H1 (cell line): Measurements from ENCODE around the gene SLC15A2. TPM values are rescaled to one million over a fixed set of nuclear protein-coding genes. Genes with fewer than 3 reads are reported as not detected.
A peak's percentile ranks its signal among the peaks of the same experiment; 100 is the strongest.

ENCODE experiments used
- CTCF ChIA-PET: fragments of 300-600 bp; sonication (Branson Sonifier 250); formaldehyde crosslinking; loops from one replicate; lab custom pipeline; 2021; ENCODE audit not compliant: partially characterized antibody; lab: Charles Lee
- POLR2A ChIA-PET: fragments of 300-600 bp; sonication (Branson Sonifier 250); formaldehyde crosslinking; loops from one replicate; lab custom pipeline; 2021; ENCODE audit warnings: inconsistent platforms; ENCODE audit not compliant: partially characterized antibody; lab: Charles Lee
- DNase-seq, 2 experiments: peaks; one replicate each; pipeline versions ENCODE4 v3.0.0 to v3.0.0-alpha.2; 2010 to 2022; ENCODE audit warnings: low spot score in 2 of 2, low read depth in 1 of 2, mixed read lengths in 1 of 2
- FAIRE-seq: peaks from 2 replicates; lab custom pipeline; 2011; peaks lifted over from hg19 to GRCh38; lab: Jason Lieb, UNC
- H2AFZ ChIP-seq: 2 replicates; pipeline ENCODE4 v1.8.1; 2012; ENCODE audit warnings: low read length, inconsistent platforms
- H2AK5ac ChIP-seq: 2 replicates; pipeline ENCODE4 v1.6.1; 2013; ENCODE audit warnings: low read depth, low read length
- H2BK120ac ChIP-seq: replicated peaks from 2 replicates; pipeline ENCODE3; 2013; ENCODE audit warnings: low read depth, low read length, inconsistent platforms
- H2BK12ac ChIP-seq: 2 replicates; pipeline ENCODE4 v1.6.1; 2013; ENCODE audit warnings: low read depth, low read length
- H2BK15ac ChIP-seq: 2 replicates; pipeline ENCODE4 v1.6.1; 2013; ENCODE audit warnings: low read length
- H2BK20ac ChIP-seq: 2 replicates; pipeline ENCODE4 v1.6.1; 2013; ENCODE audit warnings: low read length
- H2BK5ac ChIP-seq: 2 replicates; pipeline ENCODE4 v1.6.1; 2013; ENCODE audit warnings: low read depth, low read length
- H3K14ac ChIP-seq: 2 replicates; pipeline ENCODE4 v1.6.1; 2013; ENCODE audit warnings: inconsistent platforms; ENCODE audit not compliant: insufficient read length
- H3K18ac ChIP-seq: 2 replicates; pipeline ENCODE4 v1.6.1; 2013; ENCODE audit warnings: low read length; ENCODE audit errors: extremely low read depth
- H3K23ac ChIP-seq: 2 replicates; pipeline ENCODE4 v1.6.1; 2013; ENCODE audit warnings: inconsistent platforms; ENCODE audit not compliant: insufficient read length
- H3K23me2 ChIP-seq: 2 replicates; pipeline ENCODE4 v1.6.1; 2013; ENCODE audit warnings: low read depth, low read length
- H3K27ac ChIP-seq: 2 replicates; pipeline ENCODE4 v1.6.1; 2011; ENCODE audit warnings: low read depth, low read length, inconsistent platforms
- H3K27me3 ChIP-seq, 4 experiments: replicated peaks in 1 of 4; 1 replicate in 1 of 4; 2 replicates in 3 of 4; pipeline versions ENCODE4 v1.6.1 to v1.8.1; 2011 to 2013; ENCODE audit warnings: low read length in 3 of 4, mild to moderate bottlenecking in 3 of 4, inconsistent platforms in 2 of 4, mixed read lengths in 2 of 4, moderate library complexity in 1 of 4; ENCODE audit not compliant: control insufficient read depth in 3 of 4, insufficient read depth in 3 of 4; ENCODE audit errors: extremely low read depth in 1 of 4
- H3K36me3 ChIP-seq, 4 experiments: 2 replicates each; pipeline versions ENCODE4 v1.6.1 to v1.8.1; 2011 to 2013; ENCODE audit warnings: mild to moderate bottlenecking in 4 of 4, low read length in 3 of 4, moderate library complexity in 2 of 4, control low read depth in 1 of 4, inconsistent platforms in 1 of 4; ENCODE audit not compliant: insufficient read depth in 4 of 4, control insufficient read depth in 2 of 4
- H3K4ac ChIP-seq: replicated peaks from 2 replicates; pipeline ENCODE3; 2013; ENCODE audit warnings: low read length, low read depth, mixed read lengths, inconsistent platforms; ENCODE audit not compliant: insufficient read length
- H3K4me1 ChIP-seq, 4 experiments: replicated peaks in 1 of 4; 1 replicate in 1 of 4; 2 replicates in 3 of 4; pipeline versions ENCODE4 v1.6.1 to v1.8.1; 2011 to 2013; ENCODE audit warnings: low read length in 3 of 4, inconsistent platforms in 2 of 4, mixed read lengths in 1 of 4; ENCODE audit not compliant: insufficient read depth in 4 of 4, control insufficient read depth in 3 of 4
- H3K4me2 ChIP-seq, 2 experiments: 2 replicates each; pipeline versions ENCODE4 v1.6.1 to v1.8.1; 2011 to 2013; ENCODE audit warnings: low read depth in 2 of 2, low read length in 2 of 2, control low read depth in 1 of 2, inconsistent platforms in 1 of 2, mild to moderate bottlenecking in 1 of 2; ENCODE audit not compliant: insufficient read depth in 1 of 2
- H3K4me3 ChIP-seq, 4 experiments: fragments of 200-600, 300-600 bp in 1 of 4; sonication (generic), shearing (Covaris generic), sonication (Bioruptor Twin) in 1 of 4; 2 replicates each; pipeline versions ENCODE4 v1.5.1 to v1.8.1; 2011 to 2016; ENCODE audit warnings: low read length in 4 of 4, low read depth in 3 of 4, control low read depth in 2 of 4, inconsistent platforms in 2 of 4, mild to moderate bottlenecking in 2 of 4, mixed read lengths in 1 of 4, moderate library complexity in 1 of 4; ENCODE audit not compliant: insufficient read depth in 2 of 4; ENCODE audit errors: extremely low read depth in 1 of 4
- H3K56ac ChIP-seq: replicated peaks from 2 replicates; pipeline ENCODE3; 2013; ENCODE audit warnings: low read depth, mild to moderate bottlenecking, mixed read lengths, low read length, inconsistent platforms; ENCODE audit not compliant: insufficient read length
- H3K79me1 ChIP-seq: 2 replicates; pipeline ENCODE4 v1.6.1; 2013; ENCODE audit warnings: low read depth, low read length, control low read depth
- H3K79me2 ChIP-seq, 2 experiments: 2 replicates each; pipeline versions ENCODE4 v1.6.1 to v1.8.1; 2012 to 2013; ENCODE audit warnings: low read length in 2 of 2, mild to moderate bottlenecking in 2 of 2, inconsistent platforms in 1 of 2; ENCODE audit not compliant: insufficient read depth in 2 of 2, control insufficient read depth in 1 of 2
- H3K9ac ChIP-seq, 4 experiments: replicated peaks in 1 of 4; 1 replicate in 1 of 4; 2 replicates in 3 of 4; pipeline versions ENCODE4 v1.6.1 to v1.8.1; 2011 to 2013; ENCODE audit warnings: low read depth in 3 of 4, low read length in 3 of 4, control low read depth in 2 of 4, mild to moderate bottlenecking in 2 of 4, moderate library complexity in 2 of 4, inconsistent platforms in 1 of 4; ENCODE audit errors: extremely low read depth in 1 of 4
- H3K9me3 ChIP-seq, 2 experiments: 2 replicates each; pipeline versions ENCODE4 v1.6.1 to v1.8.1; 2012 to 2013; ENCODE audit warnings: mild to moderate bottlenecking in 2 of 2, moderate library complexity in 2 of 2, control low read depth in 1 of 2, inconsistent platforms in 1 of 2, low read depth in 1 of 2, low read length in 1 of 2, mixed read lengths in 1 of 2; ENCODE audit not compliant: insufficient read depth in 2 of 2
- H4K20me1 ChIP-seq, 2 experiments: replicated peaks in 1 of 2; 2 replicates each; pipeline versions ENCODE3 to v1.8.1; 2011 to 2013; ENCODE audit warnings: inconsistent platforms in 2 of 2, low read length in 2 of 2, mild to moderate bottlenecking in 1 of 2; ENCODE audit not compliant: insufficient read depth in 2 of 2, control insufficient read depth in 1 of 2
- H4K5ac ChIP-seq: 2 replicates; pipeline ENCODE4 v1.6.1; 2013; ENCODE audit warnings: low read length, low read depth, mixed read lengths, inconsistent platforms; ENCODE audit not compliant: insufficient read length
- H4K8ac ChIP-seq: 2 replicates; pipeline ENCODE4 v1.8.0; 2013; ENCODE audit warnings: mild to moderate bottlenecking, moderate library complexity, low read length, inconsistent platforms; ENCODE audit not compliant: insufficient read depth; ENCODE audit errors: extremely low read depth
- H4K91ac ChIP-seq: replicated peaks from 2 replicates; pipeline ENCODE3; 2013; ENCODE audit warnings: low read length, mixed read lengths, inconsistent platforms; ENCODE audit not compliant: insufficient read length
- CEBPB ChIP-seq: IDR thresholded peaks from 2 replicates; pipeline ENCODE4 v1.6.1; 2012; ENCODE audit warnings: low read depth, low read length
- E2F6 ChIP-seq: IDR thresholded peaks from 2 replicates; pipeline ENCODE4 v1.6.1; 2012; ENCODE audit warnings: inconsistent platforms
- WGBS, 2 experiments: shearing (Covaris generic) in 1 of 2; methylation state at CpG; one replicate each; pipeline versions ENCODE4 v1.1.6 to v1.1.7; 2013 to 2015; ENCODE audit warnings: low lambda C conversion rate in 2 of 2, mixed read lengths in 2 of 2, inconsistent platforms in 1 of 2, low coverage in 1 of 2, missing lambda C conversion rate in 1 of 2; ENCODE audit not compliant: insufficient replicate concordance in 2 of 2, insufficient coverage in 1 of 2, insufficient read length in 1 of 2; ENCODE audit errors: extremely low coverage in 1 of 2, missing lambda C conversion rate in 1 of 2; 5-methylcytosine and 5-hydroxymethylcytosine counted together
- polyA plus RNA-seq, 7 experiments: library from polyadenylated mRNA; depleted of rRNA in 3 of 7; stranded (reverse) in 5 of 7; unstranded in 2 of 7; fragments of >200 nt in 5 of 7; fragments of 200-250 nt in 2 of 7; gene quantifications; 1 replicate in 5 of 7; 2 replicates in 1 of 7; 4 replicates in 1 of 7; pipeline versions ENCODE4 v1.2.1 to v1.2.3, GENCODE V29; 2011 to 2013; ENCODE audit warnings: missing spikeins in 2 of 7, mixed read lengths in 2 of 7
- total RNA-seq: library from RNA; stranded (reverse); fragmentation: NEBNext Ultra II Directional; extraction: Animal tissue kit (Norgen Biotek cat#: 25700); gene quantifications from 2 replicates; pipeline ENCODE4 v1.2.1, GENCODE V29; 2021

Gene SLC15A2
- total and polyA plus RNA-seq, 2 of the 8 experiments (the other 6 are each of a cell fraction or from before 2014, with no cell fraction given): 2.0 to 3.6 TPM

- H3K9ac ChIP-seq: no peak overlapping the region
- FAIRE-seq: no peak
- H2BK120ac ChIP-seq: peak overlapping the region; percentile 31
- peak overlapping the region; percentile 65 to 80 for H3K4me2 ChIP-seq
- no peak overlapping the region for H3K14ac ChIP-seq
- no peak overlapping the region for H2BK15ac ChIP-seq
- TF ChIP-seq E2F6 (no peak), CEBPB (peak; percentile 89)
- no peaks in the 10 kb centered on the region; a peak in 1 of 8 replicates for H3K36me3 ChIP-seq
- H3K4me3 ChIP-seq: peak overlapping the region in 2 of 4 experiments; percentile 18 to 48; a peak in 2 of 8 replicates
- H4K91ac ChIP-seq: no peak overlapping the region
- no peak overlapping the region for H3K23ac ChIP-seq
- no peak overlapping the region for H2BK20ac ChIP-seq
- no peaks in the 10 kb centered on the region for H3K79me2 ChIP-seq
- no peak overlapping the region for H2BK12ac ChIP-seq
- H3K4ac ChIP-seq: no peak overlapping the region
- no peaks in the 10 kb centered on the region for H4K20me1 ChIP-seq
- no peaks in the 10 kb centered on the region for H3K23me2 ChIP-seq
- DNase-seq: no peak
- H4K5ac ChIP-seq: peak overlapping the region; percentile 42
- H3K56ac ChIP-seq: no peak overlapping the region
- peak overlapping the region; percentile 81; the same call in 1 of the 2 replicates for H3K27ac ChIP-seq
- H3K4me1 ChIP-seq: peaks cover 0 to 16% (median 8%) of the 10 kb centered on the region in 4 experiments; a peak in 5 of 7 replicates
- CTCF ChIA-PET: interaction anchor here (1.0 to 2.7 kb wide), 6 partner anchors 21 to 101 kb away, joined by 3 to 17 read pairs (median 4); no protein-coding TSS in a partner anchor
- H4K8ac ChIP-seq: no peak overlapping the region
- H3K27me3 ChIP-seq: no peaks in the 10 kb centered on the region; a peak in 1 of 7 replicates
- H2AFZ ChIP-seq: no peak overlapping the region
- 5% methylated on average over 1 of the region's 1 CpG; no CpG with 5 or more reads in 1 of the 2 experiments for WGBS, 2 experiments
- H3K18ac ChIP-seq: no peak overlapping the region
- H2AK5ac ChIP-seq: no peak overlapping the region
- POLR2A ChIA-PET: interaction anchor here (0.9 to 1.6 kb wide), 3 partner anchors 45 to 100 kb away, joined by 3 read pairs; no protein-coding TSS in a partner anchor
- H2BK5ac ChIP-seq: no peak overlapping the region; the same call in 1 of the 2 replicates
- H3K9me3 ChIP-seq: no peaks in the 10 kb centered on the region
- no peaks in the 10 kb centered on the region for H3K79me1 ChIP-seq
Measured at GRCh38 chr3:121895121-121895520, 920 bp downstream of the SLC15A2 start.
